Skeletal muscle satellite cell (primary cell): ENCODE results near the gene HTT.

Source experiments
- H3K27me3 ChIP-seq: 2 replicates; pipeline ENCODE4 v1.7.0; 2013; ENCODE audit warnings: low read length; ENCODE audit not compliant: control insufficient read depth, insufficient read depth
- H3K36me3 ChIP-seq: 2 replicates; pipeline ENCODE4 v1.7.0; 2013; ENCODE audit warnings: mild to moderate bottlenecking, control low read depth, low read length; ENCODE audit not compliant: insufficient read depth
- H3K4me1 ChIP-seq: 2 replicates; pipeline ENCODE4 v1.7.0; 2013; ENCODE audit warnings: low read length; ENCODE audit not compliant: control insufficient read depth, insufficient read depth
- H3K4me2 ChIP-seq: 2 replicates; pipeline ENCODE4 v1.7.0; 2013; ENCODE audit warnings: mild to moderate bottlenecking, low read length
- H3K4me3 ChIP-seq: 2 replicates; pipeline ENCODE4 v1.7.0; 2013; ENCODE audit warnings: low read length
- H3K9ac ChIP-seq: 2 replicates; pipeline ENCODE4 v1.7.0; 2013; ENCODE audit warnings: mild to moderate bottlenecking, low read depth, low read length, moderate library complexity
- H3K9me3 ChIP-seq: replicated peaks from 2 replicates; pipeline ENCODE4 v1.7.0; 2013; ENCODE audit warnings: mild to moderate bottlenecking, control low read depth, low read length

The HTT gene

DNA sequence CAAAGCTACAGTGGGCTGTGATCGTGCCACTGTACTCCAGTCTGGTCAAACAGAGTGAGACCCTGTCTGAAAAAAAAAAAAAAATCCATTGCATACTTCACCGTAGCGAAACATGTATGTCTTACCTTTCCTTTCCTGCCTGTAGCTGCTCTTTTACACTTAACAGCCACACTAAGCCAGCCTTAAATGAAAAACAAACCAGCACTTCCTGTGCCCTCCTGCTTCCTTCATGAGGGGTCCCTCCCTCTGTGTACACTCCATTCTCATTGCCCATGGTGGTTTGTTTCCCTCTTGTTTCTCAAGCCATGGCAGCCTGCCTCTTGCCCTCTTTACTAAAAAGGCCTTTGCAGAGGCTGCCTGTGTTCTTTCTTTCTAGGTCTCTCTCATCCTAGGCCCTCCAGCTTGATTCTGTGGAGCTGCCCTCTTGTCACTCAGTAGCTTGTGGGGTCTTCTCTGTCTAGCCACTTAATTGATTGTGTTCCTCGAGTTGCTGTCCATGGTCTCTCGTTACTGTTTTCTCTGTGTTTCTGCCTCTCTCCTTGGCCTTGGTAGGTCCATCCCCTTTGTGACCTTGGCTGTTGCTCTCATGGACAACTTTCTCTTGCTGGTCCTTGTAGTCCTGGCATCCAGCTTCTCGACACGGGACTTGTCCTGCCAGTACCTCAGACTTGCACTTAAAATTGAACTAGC is 122.3 kb downstream of the HTT start:
- no peak overlapping the region for H3K4me2 ChIP-seq
- H3K27me3 ChIP-seq = no peaks in the 10 kb centered on the region
- H3K9me3 ChIP-seq = no peaks in the 10 kb centered on the region
- H3K9ac ChIP-seq = no peak overlapping the region
- no peak overlapping the region for H3K4me3 ChIP-seq
- peaks cover 8% of the 10 kb centered on the region for H3K4me1 ChIP-seq
- H3K36me3 ChIP-seq = peaks cover 31% of the 10 kb centered on the region

DNA sequence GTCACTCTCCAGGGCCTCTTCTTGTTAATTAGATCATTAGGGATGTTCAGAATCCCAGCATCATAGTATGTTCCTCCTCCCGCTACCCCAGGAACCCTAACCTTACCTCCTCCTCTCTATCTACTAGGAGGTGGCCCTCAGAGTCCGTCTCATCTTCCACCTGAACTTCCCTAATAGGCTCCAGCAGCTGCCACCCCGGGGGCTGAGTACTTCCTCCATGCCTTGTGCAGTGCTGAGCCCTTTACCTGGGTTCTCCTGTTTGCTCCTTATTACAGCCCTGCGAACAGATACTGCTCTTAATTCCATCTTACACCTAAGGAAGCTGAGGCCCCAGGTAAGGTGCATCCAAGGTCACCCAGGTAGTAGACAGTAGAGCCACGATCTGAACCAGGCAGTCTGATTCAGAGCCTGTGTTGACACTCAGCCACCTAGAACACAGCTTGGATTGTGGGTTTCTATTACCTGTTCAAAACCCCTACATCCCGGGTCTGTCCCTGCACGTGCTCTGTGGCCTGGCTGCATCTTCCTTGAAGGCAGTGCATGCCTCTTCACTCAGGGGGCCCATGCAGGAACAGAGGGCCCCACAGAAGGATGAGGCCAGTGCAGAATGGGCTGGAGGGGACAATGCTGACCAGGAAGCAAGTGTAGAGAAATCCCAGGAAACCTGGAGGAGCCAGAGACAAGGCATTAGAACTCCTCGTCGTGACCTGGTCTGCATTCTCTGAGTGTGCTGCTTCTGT is 123.1 kb downstream of the HTT start:
- H3K4me1 ChIP-seq = peaks cover 15% of the 10 kb centered on the region
- no peak overlapping the region for H3K4me3 ChIP-seq
- no peak overlapping the region for H3K4me2 ChIP-seq
- H3K9me3 ChIP-seq = no peaks in the 10 kb centered on the region
- H3K27me3 ChIP-seq = no peaks in the 10 kb centered on the region
- no peak overlapping the region for H3K9ac ChIP-seq
- H3K36me3 ChIP-seq = peaks cover 26% of the 10 kb centered on the region

DNA sequence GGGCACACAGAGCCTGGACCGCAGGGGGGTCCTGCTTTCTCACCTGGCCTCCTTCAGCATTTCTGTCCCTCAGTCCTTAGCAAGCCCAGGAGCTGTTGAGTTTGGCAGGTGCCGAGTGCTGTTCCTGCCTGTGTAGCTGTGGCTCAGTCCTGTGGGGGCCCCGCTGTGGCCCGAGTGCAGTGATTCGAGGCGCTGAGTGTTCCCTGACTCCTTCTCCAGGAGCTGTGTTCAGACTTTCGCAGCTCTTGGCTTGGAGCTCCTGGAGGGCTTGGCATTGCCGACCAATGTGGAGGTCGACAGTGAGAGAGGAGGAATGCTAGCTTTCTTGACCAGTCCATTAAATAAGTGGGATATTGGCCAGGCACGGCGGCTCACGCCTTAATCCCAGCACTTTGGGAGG is 124.4 kb downstream of the HTT start:
- no peaks in the 10 kb centered on the region for H3K9me3 ChIP-seq
- H3K27me3 ChIP-seq = no peaks in the 10 kb centered on the region
- no peak overlapping the region for H3K9ac ChIP-seq
- H3K36me3 ChIP-seq = peaks cover 26% of the 10 kb centered on the region
- H3K4me3 ChIP-seq = no peak overlapping the region
- peaks cover 21% of the 10 kb centered on the region for H3K4me1 ChIP-seq
- H3K4me2 ChIP-seq = no peak overlapping the region

DNA sequence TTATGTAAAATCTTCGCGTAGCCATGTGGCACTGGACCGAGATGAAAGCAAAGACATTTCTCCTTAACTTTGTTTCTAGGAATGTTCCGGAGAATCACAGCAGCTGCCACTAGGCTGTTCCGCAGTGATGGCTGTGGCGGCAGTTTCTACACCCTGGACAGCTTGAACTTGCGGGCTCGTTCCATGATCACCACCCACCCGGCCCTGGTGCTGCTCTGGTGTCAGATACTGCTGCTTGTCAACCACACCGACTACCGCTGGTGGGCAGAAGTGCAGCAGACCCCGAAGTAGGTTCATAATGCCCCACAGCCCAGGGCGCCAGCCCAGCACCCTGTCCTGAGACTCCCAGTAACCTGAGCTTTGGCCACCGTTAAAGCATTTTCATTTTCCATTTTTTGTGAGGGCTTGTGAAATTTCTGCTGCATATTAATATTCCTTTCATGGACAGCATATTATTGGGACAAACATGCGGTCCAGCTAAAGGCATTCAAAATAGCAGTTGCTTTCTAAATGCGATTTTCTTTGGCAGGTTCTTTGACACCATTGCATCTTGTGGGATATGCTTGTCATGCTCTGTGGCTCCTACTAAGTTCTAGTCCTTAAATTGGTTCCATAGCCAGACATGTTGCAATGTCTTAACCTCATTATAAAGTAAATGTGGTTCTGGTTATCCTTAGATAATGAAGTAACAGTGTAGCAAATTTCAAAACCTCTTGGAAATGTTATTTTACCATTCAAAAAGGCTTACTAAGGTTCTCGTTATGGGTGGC is 125.4 kb downstream of the HTT start:
- H3K36me3 ChIP-seq = peaks cover 26% of the 10 kb centered on the region
- no peaks in the 10 kb centered on the region for H3K27me3 ChIP-seq
- peaks cover 24% of the 10 kb centered on the region for H3K4me1 ChIP-seq
- H3K4me2 ChIP-seq = no peak overlapping the region
- no peak overlapping the region for H3K4me3 ChIP-seq
- H3K9ac ChIP-seq = no peak overlapping the region
- H3K9me3 ChIP-seq = no peaks in the 10 kb centered on the region

DNA sequence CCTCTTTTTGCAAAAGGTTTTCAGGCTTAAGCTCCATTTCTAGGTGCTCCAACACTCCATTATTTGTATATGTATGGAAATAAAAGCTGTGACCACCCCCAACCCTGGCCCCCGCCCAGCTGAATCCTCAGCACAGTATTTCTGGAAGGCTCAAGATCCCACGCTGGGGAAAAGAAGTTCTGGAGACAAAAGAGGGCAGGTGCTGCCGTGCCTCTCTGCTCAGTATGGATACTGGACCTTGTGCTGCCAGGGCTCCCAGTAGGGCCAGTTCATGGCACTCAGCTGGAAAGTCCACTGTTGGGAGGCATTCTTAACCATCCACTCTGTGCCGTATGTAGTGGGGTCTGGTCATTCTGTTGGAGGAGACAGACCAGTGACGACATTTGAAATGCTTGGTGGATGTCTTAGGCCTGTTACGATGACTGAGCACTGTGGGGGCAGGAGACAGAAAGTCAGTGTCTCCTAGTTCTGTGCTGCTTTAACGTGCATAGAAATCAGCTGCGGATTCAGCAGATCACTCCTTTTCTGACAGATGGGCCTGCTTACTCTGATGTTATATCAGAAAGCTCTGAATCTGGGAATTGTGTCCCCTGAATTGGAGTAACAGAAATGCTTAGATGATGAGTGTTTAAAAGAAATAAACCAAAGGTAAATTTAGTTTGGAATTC is 126.1 kb downstream of the HTT start:
- H3K9me3 ChIP-seq = no peaks in the 10 kb centered on the region
- peaks cover 24% of the 10 kb centered on the region for H3K4me1 ChIP-seq
- no peak overlapping the region for H3K4me2 ChIP-seq
- peaks cover 23% of the 10 kb centered on the region for H3K36me3 ChIP-seq
- no peak overlapping the region for H3K4me3 ChIP-seq
- H3K9ac ChIP-seq = no peak overlapping the region
- no peaks in the 10 kb centered on the region for H3K27me3 ChIP-seq

DNA sequence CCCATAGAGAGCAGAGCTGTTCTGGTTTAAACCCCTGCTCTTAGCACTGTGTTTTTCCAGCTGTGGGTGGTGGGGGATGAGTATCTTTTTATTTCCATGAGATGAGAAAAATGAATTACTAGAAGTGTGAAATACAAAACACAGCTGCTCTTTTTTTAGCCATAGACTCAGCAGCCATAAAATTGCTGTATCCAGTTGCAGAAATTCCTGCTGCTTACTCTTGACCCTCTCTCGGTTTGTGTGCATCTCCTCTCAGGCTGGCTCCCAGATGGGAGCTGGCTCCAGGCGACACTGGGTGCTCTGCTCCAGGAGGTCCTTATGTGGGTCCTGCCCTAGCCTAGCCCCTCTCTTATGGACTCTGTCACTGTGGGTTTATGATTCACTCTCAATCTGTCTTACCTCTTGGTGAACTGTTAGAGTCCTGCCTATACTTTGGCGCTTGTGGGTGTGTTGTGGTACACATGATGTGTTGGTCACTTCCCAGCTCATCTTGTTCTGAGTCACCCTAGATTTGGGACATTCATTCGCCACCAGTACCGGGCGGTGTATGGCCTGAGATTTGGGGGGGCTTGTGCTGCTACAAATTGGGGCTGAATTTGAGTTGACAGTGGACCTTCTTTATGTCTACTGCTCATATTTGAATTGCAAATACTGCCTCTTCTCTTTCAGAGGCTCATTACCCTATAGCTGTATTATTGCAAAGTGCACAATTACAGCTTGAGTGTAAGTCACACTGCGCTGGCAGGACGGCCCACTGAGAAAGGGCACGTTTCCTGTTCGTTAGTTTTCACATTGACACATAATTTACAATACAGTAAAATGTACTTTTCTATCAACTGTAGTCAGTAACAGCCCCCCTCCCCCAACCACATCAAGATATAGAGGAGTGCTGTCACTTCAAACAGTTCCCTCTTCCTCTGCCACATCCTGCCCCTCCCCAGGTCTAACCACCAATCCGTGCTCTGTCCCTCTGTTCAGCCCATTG is 127.5 kb downstream of the HTT start:
- peak overlapping the region; percentile 51 for H3K4me2 ChIP-seq
- no peaks in the 10 kb centered on the region for H3K27me3 ChIP-seq
- H3K4me1 ChIP-seq = peaks cover 24% of the 10 kb centered on the region
- no peaks in the 10 kb centered on the region for H3K9me3 ChIP-seq
- H3K9ac ChIP-seq = no peak overlapping the region
- H3K36me3 ChIP-seq = peaks cover 25% of the 10 kb centered on the region
- H3K4me3 ChIP-seq = no peak overlapping the region

DNA sequence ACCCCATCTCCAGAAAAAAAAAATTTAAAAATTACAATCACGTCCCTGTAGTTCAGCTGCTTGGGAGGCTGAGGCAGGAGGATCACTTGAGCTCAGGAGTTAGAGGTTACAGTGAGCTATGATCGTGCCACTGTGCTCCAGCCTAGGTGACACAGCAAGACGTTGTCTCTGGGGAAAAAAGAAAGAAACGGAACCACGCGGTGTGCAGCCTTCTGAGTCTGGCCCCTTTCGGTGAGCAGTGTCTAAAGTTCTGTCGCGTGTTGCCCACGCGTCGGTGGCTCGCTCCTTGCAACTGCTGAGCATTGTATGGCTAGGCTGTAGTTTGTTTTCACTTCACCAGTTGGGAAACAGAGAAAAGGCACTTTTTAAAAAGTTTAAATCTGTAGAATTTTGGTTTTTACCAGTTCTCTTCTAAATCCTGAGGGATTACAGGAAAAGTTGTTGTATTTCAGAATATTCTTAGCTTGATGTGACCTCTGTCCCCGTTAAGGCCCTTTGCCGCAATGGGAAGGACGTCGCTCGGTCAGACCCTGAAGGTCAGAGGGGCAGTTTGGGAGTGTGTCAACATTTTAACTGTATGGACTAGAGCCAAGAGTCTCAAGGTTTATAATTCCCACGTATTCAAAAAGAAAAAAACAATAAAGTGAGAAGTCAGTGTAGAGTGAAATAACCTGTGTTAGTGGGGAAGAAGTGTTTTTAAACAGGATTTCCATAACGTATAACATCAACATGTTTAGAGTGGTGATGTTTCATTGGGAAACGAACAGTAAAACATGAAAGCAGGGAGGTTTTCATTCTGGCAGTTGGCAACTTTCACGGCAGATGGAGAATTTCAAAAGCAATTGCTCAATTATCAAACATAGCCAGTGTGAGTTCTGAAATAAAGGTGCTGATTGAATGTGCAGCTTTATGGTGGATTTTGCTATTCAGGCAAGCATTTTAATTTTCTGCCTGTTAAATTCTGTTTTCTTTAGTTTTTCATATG is 128.6 kb downstream of the HTT start:
- H3K27me3 ChIP-seq = no peaks in the 10 kb centered on the region
- H3K4me2 ChIP-seq = no peak overlapping the region
- H3K9me3 ChIP-seq = no peaks in the 10 kb centered on the region
- H3K9ac ChIP-seq = no peak overlapping the region
- peaks cover 24% of the 10 kb centered on the region for H3K36me3 ChIP-seq
- H3K4me1 ChIP-seq = peaks cover 27% of the 10 kb centered on the region
- no peak overlapping the region for H3K4me3 ChIP-seq

DNA sequence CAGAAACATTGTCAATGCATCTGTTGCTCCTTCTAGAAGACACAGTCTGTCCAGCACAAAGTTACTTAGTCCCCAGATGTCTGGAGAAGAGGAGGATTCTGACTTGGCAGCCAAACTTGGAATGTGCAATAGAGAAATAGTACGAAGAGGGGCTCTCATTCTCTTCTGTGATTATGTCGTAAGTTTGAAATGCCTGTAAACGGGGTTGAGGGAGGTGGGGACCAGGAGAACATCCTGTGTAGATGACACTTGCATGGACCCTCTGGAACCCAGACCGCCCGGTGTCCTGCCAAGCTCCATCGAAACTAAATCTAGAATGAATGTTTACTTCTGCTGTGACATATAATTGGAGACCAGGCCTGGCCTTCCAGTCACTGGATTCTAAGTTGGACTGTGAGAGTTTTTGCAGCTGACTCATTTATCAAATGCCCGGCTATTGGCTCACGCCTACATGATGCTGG is 129.5 kb downstream of the HTT start:
- H3K9me3 ChIP-seq = no peaks in the 10 kb centered on the region
- H3K4me1 ChIP-seq = peaks cover 27% of the 10 kb centered on the region
- H3K27me3 ChIP-seq = no peaks in the 10 kb centered on the region
- H3K36me3 ChIP-seq = peaks cover 25% of the 10 kb centered on the region
- H3K4me2 ChIP-seq = no peak overlapping the region
- no peak overlapping the region for H3K9ac ChIP-seq
- H3K4me3 ChIP-seq = no peak overlapping the region

DNA sequence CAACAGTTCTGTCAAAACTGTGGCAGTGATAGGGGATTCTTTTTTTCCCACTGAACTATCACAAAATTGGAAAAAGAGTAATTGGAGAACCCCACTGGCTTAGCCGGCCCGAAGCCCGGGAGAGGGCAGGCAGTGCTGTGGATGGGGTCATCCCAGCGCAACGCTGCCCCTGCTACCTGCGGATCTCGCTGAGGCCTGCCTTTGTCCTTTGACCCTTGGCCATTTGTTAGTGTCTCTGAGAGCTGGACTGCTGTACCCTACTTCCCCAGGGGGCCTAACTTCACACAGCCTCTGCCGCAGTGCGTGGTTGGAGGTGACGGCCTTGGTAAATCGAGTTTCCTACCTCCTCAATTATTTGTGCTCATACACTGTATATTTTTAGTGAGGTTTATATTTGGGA is 131.5 kb downstream of the HTT start:
- H3K9ac ChIP-seq = no peak overlapping the region
- no peak overlapping the region for H3K4me3 ChIP-seq
- peaks cover 24% of the 10 kb centered on the region for H3K4me1 ChIP-seq
- no peaks in the 10 kb centered on the region for H3K9me3 ChIP-seq
- no peak overlapping the region for H3K4me2 ChIP-seq
- peaks cover 35% of the 10 kb centered on the region for H3K36me3 ChIP-seq
- no peaks in the 10 kb centered on the region for H3K27me3 ChIP-seq
